Stimulated activated CD4-positive, alpha-beta T cell treated with anti-CD3 and anti-CD28 coated beads, Interleukin-4, amount 100 ng/mL, for 1 hour (primary cell): Measurements from ENCODE around the gene CDC26.
"Not testable (repeated sequence)": the region's sequence is repeated elsewhere in the genome, so short reads cannot be mapped to it uniquely, and the experiment has no call there.

Experiments used
- DNase-seq: peaks from one replicate; pipeline ENCODE4 v3.0.0-alpha.2; 2020

CDC26 gene

DNA sequence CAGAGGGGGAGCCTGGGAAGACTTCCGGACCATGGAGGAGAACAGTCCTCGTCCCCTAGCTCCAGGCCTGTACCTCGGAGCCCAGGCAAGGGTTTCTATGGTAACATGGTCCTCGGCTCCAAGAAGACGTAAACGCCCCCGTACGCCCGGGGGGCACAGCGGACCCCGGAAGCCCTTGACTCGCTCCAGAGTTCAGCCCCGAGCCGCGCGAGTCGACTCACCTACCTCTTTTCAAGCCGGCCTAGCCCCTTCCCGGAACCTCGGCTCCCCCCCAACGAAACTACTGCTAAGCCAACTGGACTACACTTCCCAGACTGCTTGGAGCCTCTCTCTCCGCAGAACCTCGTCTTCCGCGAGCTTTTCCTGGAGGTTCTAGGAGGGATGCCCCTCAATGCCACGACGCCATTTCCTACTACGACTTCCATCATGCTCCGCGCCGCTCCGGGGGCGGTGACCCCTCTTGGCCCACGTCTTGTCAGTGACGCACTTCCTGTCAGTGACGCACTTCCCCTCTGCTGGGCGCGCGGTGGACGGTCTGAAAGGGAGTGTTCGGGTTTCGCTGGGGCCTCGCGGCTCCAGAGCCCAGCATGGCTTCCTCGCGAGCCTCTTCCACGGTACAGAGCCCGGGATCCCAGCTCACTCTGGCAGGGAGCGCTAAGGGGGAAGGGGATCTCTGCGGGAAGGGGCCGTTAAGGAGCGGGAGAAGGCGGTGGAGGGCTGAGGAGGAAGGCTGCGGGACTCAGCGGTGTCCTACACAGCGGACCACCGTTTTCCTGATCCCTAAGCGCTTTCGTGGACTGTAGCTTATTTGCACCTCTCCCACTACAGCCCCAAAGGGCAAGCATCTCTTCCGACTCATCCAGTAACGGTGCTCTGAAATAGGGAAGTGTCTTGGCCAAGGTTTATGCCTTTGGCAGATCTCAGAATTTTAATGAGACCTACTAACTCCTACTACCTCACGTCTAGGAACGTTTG, at the start of gene CDC26, which contains the start of gene PRPF4:
Gene CDC26, minus strand, starts transcription at position 416 of the 975 bp plus-strand sequence. CDS start 3,065 bp downstream, outside the sequence.
Gene PRPF4, plus strand, starts transcription at position 502 of the 975 bp plus-strand sequence. Its CDS starts 86 bp downstream, at position 588.
- peak; percentile 96 for DNase-seq

DNA sequence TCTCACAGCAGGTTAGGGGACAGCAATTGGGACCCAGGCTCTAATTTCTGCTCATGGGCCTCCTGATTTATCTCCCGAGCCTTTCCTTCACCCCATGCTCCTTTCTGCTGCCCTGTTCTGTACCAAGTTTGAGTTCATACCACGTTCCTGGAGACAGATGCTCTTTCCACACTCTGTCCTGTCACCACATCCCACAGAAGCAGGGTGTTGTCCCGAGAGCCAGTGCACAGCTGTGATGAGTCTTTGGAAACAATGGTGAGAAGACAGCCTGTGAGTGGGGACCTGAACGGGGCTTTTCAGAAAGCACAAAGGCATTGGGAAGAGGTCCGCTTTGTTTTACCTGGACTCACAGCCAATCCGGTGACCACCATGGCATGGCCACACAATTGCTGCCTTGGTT, 47.3 kb upstream of the CDC26 start:
- no peak for DNase-seq

DNA sequence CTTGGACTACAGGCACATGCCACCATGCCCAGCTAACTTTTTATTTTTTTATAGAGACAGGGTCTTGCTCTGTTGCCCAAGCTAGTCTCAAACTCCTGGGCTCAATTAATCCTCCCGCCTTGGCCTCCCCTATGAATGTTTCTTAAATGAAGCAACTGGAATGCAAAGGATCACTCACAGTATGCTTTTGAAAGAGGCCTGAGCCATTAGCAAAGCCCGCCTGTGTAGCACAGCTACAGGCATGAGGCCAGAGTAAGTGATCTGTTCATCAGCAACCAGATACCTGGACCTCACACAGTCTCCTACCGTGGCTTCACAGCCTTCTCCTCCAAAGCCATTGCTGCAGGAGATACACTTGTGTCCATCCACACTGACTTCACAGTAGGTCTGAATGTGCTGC, 44.7 kb upstream of the CDC26 start:
- no peak for DNase-seq

DNA sequence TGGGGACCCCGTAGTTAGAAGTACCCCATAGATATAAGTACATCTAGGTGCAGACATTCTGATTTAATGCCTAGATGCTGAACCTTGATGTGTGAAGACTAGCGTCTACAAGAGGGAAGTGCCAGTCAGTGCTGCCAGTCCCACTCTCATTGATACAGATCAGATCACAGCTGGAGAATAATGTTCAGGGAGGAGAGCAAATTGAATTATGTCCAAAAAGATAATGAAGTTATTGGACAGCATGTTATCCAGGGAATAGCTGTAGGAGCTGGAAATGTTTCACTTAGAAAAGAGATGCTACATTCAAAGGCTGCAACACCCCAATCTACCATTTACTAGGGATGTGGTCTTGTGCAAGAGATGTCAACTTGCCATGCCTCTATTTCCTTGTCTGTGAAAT, 43.7 kb upstream of the CDC26 start:
- no peak for DNase-seq

DNA sequence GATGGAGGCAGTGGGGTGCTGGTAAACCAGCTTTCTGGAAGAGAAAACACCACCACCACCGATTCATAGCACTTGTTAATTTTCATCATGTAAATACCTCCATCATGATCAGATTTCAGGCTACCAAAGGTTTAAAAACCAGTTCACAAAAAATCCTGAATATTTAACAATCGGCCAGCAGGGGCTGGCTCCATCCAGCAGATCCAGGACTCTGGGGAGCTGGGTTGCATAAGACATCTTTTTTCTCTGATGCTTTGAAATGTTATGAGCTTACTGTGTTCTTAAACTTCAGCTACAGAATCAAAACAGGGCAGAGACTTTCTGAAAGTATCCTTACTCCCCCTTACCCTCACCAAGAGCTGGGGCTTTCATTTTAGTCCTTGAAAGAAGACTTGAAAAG, 42.4 kb upstream of the CDC26 start:
- no peak for DNase-seq

DNA sequence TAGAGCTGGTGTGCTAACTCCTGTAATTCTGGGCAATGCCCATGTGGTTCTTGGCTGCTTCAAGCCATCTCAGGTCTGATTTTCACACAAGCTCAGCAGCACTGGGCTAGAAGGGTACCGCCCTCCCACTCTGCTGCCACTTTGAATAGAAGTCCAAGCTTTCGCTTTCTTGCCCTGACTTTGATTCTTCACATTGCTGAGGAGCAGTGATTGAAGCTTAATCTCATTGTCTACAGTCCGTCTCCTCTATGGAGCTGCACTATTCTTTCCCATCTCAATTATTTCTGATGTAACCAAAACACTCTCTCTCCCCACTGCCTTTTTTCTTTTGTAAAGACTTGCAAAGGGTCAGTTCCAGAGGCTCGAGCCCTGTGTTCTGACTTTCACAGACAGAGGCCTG, 40.7 kb upstream of the CDC26 start:
- no peak for DNase-seq

DNA sequence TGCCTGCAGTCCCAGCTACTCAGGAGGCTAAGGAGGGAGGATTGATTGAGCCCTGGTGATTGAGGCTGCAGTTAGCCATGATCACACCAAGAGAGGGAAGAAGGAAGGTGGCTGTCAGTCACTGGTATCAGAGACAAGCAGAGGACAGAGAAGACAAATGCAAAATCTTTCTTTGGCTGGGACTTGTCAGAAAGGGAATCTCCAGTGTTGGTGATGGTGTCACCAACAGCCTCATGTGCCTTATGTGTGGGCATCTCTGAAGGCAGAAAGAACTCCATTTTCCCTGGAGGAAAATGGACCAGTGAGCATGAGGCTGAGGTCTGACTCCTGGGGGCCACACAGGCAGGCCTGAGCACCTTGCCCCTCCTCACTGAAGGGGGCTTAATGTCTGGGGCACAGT, 39.9 kb upstream of the CDC26 start:
- no peak for DNase-seq

DNA sequence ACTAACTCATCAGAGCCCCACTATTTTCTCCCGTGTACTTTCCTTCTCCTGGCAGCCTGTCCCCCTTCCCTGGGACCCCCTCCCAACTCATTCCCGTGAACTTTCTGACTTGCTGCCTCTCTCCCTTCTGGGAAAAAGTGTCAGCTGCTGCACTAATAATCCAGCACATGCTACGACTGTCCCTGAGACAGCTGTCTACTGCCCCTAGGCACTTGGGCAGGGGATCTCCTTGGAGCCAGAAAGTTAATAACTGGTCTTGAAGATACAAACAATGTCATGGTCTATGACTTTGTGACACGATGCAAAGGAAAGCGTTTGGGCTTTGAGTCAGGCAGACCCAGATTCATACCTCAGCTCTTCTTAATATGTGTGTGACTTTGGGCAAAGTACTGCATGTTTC, 37.9 kb upstream of the CDC26 start:
- DNase-seq, result no peak

DNA sequence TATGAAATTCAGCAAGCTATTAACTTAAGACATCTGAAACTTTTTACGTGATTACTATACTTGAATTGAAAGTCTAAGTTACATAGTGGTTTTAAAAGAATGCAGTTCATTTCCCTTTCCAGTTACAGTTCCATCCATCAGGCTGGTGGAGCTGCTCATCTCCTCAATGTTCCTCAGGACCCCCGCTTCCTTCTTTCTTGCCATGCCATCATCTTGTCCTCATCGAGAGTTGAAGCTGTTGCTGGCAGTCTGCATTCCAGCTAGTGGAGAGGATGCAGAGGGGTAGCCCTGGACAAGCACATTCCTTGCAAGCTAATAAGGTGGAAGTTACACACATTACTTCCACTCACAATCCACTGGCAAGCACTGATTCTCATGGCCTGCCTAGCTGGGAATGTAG, 36.6 kb upstream of the CDC26 start:
- DNase-seq, result no peak

DNA sequence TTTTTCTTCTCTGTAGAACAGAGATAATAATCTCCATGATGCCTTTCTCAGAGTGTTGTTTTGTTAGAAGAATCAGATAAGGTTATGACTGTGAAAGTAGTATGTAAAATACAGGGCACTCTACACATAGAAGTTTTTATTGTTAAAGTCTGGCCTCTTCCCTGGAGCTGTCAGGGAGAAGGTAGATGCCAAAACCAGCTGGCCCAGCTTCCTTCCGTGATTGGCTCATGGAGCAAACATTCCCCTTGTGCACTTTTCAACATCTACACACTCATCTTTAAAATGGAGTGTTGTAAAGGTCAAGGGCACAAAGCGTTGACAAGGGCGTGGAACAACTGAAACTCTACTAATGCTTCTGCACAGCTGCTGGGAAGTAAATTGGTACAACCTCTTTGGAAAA, 35.2 kb upstream of the CDC26 start:
- no peak for DNase-seq

DNA sequence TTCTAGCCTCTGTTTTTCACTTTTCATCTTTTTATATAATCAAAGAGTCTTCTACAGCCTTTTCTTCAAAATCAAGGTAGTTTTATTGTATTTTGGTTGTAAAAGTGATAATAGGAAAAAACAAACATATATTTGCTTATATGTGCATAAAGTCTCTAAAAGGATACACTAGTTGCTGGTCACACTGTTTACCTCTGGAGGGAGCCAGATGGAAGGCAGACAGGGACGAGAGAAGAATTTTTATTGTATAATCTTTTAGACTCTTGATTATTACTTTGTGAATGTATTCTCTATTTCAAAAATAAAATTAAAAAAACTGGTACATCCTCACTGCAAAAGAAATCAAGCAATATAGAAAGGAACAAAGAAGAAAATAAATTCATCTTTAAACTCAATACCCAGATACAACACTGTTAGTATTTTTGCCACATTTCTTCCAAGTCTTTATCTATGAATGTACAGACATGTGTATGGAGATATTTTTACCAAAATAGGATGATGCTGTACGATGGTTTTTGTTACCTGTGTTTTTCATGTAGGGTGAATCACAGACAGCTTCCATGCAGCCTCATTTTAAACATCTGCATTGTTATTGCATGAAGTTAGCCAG, 33.9 kb upstream of the CDC26 start:
- no peak for DNase-seq

DNA sequence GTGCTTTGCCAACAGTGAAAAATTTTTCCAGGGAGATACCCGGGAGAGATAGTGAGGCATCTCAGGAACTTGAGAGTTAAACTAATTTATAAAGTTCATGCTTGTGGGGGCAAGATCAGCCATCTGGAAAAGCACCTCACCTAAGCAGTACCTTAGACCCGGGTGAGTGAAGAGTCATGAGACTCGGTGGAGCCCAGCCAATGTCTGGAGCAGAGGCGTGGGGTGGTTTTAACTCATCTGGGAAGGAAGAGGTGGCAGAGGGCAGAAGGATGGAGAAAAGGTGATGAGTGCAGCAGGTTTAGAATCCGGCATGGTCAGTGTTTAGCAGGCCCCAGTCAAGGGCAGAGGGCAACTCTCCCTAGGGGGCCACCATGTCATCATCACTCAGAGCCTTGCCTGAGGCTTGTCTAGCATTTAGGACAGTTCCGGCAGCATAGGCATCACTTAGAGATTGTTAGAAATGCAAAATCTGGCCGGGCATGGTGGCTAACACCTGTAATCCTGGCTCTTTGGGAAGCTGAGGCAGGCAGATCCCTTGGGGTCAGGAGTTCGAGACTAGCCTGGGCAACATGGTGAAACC, 32.1 kb upstream of the CDC26 start:
- no peak for DNase-seq

DNA sequence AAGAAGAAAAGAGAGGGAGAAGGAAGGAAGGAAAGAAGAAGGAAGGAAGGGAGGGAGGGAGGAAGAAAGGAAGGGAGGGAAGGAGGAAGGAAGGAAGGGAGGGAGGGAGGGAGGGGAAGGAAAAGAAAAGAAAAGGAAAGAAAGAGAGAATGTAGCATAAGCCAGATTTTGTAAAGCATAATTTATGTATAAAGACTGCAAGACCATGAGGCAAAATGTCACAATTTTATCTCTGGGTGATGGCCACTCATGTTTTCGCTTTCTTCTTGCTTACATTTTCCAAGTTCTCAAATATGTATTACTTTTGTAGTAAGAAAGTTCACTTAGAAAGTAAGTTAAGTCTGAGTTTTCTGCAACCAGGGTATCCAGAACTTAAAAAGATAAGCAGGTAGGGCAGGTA, 31.2 kb upstream of the CDC26 start:
- no peak for DNase-seq

DNA sequence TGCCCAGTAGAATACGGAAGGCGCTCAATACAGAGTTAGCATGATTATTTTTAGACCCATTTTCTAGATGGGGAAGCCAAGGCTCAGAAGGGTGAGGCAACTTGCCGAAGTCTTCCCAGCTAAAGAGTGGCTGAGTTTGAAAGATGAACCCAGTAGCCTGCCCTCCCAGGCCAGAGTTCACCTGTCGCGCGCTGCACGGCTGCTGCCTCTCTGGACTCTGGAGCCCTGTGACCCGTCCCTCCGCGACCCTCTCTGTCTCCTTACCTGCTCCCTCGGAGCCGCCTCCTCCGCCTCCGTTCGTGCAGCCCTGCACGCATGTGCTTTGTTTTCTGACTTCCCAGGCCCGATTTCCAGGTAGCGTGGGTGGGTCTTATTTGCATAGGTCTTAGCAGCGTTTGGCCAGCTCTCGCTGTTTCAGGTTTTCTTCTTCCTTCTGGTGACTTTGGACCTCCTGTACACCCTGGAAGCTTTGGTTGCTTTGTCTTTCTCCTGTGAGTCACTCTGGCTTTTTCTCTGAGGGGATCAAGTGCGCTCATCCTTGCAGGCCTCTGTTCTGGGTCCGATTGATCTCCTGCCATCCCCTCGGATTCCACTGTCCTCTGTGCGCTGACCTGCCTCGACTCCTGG, 27.5 kb upstream of the CDC26 start, which contains the start of gene RNF183:
Gene RNF183, minus strand, starts transcription at position 585 of the 627 bp plus-strand sequence. CDS start 5,192 bp downstream, outside the sequence.
- no peak for DNase-seq

DNA sequence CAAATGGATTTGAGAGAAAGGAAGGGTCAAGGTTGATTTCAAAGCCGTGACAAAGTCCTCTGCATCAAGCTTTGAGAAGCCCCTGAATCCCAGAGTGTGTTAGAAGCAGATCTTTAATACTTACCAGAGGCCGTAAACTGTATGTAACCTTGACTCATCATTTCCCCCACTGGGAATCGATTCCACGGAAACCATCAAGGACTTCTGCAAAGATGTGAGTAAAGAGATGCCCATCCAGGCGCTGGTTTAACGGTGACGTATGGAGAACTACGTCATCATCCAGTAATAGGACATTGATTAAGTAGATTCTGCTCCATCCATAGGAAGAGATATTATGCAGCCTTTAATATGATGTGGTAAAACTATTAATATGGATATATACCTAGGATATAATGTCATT, 26.2 kb upstream of the CDC26 start:
- DNase-seq, result no peak

DNA sequence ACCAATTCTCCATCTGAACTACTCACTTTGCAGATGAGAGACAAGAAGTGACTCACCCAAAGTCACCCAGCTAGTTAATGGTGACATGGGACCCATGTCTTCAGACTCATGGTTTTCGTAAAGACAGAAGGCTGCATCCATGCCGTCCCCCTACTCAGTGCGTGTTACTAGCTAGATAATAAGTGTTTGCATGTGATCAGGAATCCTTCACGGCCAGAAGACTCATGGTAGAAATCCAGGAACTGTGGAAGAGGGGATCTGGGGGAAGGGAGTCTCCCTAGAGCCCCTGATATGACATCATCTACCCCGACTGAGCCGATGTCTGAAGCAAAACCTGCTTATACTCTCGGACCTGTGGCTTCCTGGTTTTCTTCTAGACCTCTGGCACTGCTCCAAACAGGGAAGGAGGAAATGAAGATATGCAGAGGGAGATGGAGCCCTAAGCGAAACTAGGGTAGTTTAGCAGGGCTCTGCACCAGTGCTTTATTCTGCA, 24.5 kb upstream of the CDC26 start:
- DNase-seq, result no peak

DNA sequence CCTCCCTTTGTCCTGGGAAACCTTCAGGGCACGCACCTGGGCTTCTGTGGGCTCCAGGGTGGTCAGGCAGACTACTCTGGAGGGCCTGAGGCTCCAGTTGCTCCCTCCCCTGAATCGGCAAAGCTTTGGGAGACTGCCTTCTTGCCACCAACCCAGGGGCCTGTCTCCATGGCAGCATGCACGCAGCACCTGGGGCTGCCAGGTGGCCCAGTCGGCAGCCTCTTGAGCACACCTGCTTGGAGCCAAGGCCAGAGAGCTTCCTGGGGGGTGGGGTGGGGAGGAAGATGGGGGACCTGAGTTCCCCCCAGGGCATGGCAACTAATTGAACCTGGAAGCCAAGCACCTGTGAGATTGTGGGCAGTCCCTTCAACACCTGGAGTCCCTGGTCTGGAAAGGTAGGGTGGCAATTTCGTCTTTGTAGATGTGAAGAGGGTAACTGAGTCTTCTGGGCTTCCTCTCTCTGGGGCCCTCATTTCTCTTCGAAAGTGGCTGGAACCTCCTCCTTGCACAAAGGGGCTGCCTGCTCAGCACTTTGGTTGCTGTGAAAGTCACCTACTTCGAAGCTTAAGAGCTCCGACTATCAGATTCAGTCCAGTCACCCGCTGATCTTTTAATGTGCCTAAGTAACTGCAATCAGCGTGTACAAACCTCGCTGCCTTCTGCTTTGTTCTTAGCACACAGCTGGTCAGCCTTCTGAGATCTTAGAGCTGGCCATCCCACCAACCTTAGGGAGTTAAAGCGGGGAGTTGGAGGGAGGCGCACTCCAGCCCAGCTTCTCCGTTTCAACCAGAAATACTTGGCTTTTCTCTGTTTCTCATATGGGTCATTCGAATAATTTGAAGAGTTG, 23.8 kb upstream of the CDC26 start:
- DNase-seq, result no peak

DNA sequence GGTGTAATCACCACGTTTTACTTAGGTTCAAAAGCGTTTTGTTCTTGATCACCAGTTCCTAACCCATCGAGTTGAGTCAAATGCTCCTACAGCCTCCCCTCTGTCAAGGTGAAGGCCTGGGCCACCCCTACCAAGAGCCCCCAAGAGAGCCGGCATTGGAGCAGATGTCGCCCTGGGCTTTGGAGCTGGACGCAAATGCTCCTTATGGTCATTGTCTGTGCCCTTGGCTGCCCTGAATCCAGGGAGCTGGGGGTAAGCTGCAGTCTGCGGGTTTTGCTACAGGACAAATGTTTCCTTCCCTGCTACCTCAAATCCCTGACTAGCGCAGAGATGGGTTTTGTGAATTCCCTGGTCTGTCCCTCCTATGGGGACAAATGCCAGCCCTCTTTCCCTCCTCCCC, 22.9 kb upstream of the CDC26 start:
- no peak for DNase-seq

DNA sequence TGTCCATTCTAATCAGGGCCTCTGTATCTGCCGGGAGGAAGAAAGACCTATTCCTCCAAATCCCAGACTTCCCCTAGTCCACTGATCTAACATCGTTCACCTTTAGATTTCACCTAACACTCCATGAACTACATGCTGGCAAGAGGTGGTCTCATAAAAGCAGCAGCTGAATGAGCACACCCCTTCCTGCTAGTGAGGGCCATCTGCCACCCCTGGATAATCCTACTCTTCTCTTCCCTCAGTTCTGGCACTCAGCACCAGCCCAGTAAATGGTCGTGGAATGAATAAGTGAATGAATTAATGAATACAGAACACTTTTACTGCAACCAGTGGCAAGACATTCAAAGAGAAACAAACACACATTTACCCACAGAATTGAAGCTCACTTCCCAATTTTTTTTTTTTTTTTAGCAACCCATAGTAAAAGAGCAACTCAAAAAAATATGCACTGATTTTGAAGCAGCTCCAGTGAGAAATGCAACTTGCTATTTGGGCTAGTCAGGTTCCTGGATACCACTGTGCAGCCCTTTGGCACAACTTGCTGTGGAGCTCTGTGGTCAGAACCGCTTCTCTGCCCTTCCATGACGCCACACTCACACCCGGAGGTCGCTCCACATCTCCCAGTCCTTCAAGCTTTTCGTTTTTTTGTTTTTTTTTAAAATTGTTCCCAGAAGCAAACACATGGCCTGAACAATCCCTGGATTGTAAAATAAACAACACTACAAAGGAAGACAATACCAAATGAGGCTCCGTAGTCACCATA, 21.6 kb upstream of the CDC26 start:
- DNase-seq, result no peak

DNA sequence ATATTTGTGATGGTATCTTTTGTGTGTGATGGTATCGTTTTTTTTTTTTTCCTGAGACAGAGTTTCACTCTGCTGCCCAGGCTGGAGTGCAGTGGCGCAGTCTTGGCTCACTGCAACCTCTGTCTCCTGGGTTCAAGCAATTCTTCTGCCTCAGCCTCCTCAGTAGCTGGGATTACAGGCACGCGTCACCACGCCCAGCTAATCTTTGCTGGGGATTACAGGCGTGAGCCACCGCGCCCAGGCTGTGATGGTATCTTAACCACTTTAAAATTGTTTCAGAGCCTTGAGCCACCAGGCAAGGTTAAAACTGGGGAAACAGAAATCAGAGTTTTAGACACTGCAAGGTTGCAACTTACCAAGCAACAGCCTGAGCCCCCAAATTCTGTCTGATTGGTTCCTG, 20.9 kb upstream of the CDC26 start:
- DNase-seq, result not testable (repeated sequence)

DNA sequence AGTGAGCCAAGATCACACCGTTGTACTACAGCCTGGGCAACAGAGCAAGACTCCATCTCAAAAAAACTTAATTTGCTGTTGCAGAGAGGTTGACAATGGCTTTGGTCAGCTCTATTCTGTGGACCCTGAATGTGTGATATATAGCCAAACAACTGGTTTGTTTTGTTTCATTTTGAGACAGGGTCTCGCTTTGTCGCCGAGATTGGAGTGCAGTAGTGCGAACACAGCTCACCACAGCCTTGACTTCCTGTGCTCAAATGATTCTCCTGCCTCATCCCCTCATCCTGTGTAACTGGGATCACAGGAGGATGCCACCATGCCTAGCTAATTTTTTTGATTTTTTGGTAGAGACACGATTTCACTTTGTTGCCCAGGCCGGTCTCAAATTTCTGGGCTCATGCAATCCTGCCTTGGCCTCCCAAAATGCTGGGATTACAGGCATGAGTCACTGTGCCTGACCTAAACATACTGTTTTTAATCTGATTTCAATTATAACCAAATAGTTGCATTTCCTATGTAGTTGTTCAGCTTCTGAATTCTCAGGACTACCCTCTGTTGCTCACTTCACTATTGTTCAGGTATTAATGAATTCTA, 18.0 kb upstream of the CDC26 start:
- DNase-seq, result no peak
